ENCODE results near the gene CST3. TPM values are rescaled to one million over a fixed set of nuclear protein-coding genes. Genes with fewer than 3 reads are reported as not detected.

Gene CST3
- total and polyA plus RNA-seq, 2 donors (not counting 1 experiment from before 2014, with no cell fraction given), result 1.2 to 16.9 TPM

DNA sequence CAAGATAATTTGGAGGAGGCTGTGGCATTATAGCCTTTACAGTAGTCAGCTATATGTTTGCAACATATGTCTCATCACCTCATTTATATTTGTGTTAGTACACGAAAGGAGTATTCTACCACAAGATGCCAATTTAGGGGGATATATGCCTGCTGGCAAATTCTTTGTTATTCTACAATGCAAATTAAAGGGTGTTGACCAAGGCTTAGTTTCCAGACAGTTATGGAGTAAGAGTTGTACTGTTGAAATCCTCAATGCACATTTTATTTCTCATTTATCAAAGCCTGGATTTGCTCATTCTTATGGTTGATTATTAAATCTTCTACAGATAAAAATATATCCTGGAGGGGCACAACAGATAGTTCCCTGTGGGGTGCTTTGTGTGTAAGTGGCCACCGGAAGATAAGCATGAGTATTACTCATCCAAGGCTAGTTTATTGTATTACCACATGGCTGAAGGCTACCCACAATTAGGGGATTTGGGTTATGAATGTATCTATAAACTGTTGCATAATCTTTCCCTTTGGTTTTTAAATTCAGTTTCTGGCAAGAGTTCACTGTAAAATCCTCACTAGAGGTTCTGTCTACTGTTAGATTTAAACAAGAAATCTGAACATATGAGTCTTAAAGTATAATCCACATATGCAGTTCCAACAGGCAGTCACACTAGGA lies 41.0 kb downstream of the CST3 start:
- Histone ChIP-seq H3K79me2 (ENCODE audit: control insufficient read depth, insufficient read depth, low read length) (no peaks in the 10 kb centered on the region), H3K36me3 (replicated peaks in 1 of 2; ENCODE audit: control extremely low read depth in 1 of 2, control insufficient read depth in 1 of 2, extremely low read depth in 1 of 2, insufficient read depth in 2 of 2, low read length in 1 of 2) (no peaks in the 10 kb centered on the region), H4K20me1 (ENCODE audit: control insufficient read depth, insufficient read depth, low read length, poor library complexity, severe bottlenecking) (no peaks in the 10 kb centered on the region), H3K9me3 (ENCODE audit: control extremely low read depth in 1 of 3, control insufficient read depth in 2 of 3, insufficient read depth in 1 of 3, low read length in 2 of 3) (peaks cover 0 to 1% (median 0%) of the 10 kb centered on the region in 3 donors), H3K4me3 (ENCODE audit: control extremely low read depth in 1 of 5, extremely low read depth in 1 of 5, insufficient read depth in 1 of 5, low read depth in 2 of 5, low read length in 4 of 5) (no peak overlapping the region), H3K4me2 (replicated peaks; ENCODE audit: low read depth, low read length, poor library complexity, severe bottlenecking) (no peak overlapping the region), H3K27me3 (replicated peaks in 1 of 4; ENCODE audit: control extremely low read depth in 1 of 4, control insufficient read depth in 3 of 4, insufficient read depth in 4 of 4, low read length in 3 of 4) (no peaks in the 10 kb centered on the region), H3K27ac (ENCODE audit: low read length in 2 of 2) (no peak overlapping the region), H3K9ac (ENCODE audit: low read length) (no peak overlapping the region), H2AFZ (ENCODE audit: insufficient read depth, low read depth, low read length, poor library complexity, severe bottlenecking) (no peak overlapping the region), H3K4me1 (ENCODE audit: control insufficient read depth in 2 of 2, insufficient read depth in 2 of 2, low read length in 2 of 2) (no peaks in the 10 kb centered on the region)
- POLR2A ChIA-PET, result no interaction called here
- WGBS (ENCODE audit: insufficient coverage), result no CpG with 5 or more reads among the region's 2 CpGs
- ATAC-seq (ENCODE audit: low read depth) (no peak), DNase-seq (no peak)
- Mint-ChIP-seq H3K4me1 (no peaks in the 10 kb centered on the region), H3K9me3 (ENCODE audit: insufficient read depth) (no peaks in the 10 kb centered on the region), H3K27me3 (no peaks in the 10 kb centered on the region), H3K27ac (no peak overlapping the region), H3K4me3 (no peak overlapping the region)
- CTCF ChIA-PET, result no interaction called here
- intact Hi-C loops (cut with micrococcal nuclease), result no loop called here
- TF ChIP-seq, protein P1, sequence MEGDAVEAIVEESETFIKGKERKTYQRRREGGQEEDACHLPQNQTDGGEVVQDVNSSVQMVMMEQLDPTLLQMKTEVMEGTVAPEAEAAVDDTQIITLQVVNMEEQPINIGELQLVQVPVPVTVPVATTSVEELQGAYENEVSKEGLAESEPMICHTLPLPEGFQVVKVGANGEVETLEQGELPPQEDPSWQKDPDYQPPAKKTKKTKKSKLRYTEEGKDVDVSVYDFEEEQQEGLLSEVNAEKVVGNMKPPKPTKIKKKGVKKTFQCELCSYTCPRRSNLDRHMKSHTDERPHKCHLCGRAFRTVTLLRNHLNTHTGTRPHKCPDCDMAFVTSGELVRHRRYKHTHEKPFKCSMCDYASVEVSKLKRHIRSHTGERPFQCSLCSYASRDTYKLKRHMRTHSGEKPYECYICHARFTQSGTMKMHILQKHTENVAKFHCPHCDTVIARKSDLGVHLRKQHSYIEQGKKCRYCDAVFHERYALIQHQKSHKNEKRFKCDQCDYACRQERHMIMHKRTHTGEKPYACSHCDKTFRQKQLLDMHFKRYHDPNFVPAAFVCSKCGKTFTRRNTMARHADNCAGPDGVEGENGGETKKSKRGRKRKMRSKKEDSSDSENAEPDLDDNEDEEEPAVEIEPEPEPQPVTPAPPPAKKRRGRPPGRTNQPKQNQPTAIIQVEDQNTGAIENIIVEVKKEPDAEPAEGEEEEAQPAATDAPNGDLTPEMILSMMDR (IDR thresholded peaks at IDR 0.05), result no peak
- TF ChIP-seq EZH2 (IDR thresholded peaks at IDR 0.05; ENCODE audit: borderline replicate concordance, insufficient read depth, low read depth, low read length, poor library complexity, severe bottlenecking), result no peak

DNA sequence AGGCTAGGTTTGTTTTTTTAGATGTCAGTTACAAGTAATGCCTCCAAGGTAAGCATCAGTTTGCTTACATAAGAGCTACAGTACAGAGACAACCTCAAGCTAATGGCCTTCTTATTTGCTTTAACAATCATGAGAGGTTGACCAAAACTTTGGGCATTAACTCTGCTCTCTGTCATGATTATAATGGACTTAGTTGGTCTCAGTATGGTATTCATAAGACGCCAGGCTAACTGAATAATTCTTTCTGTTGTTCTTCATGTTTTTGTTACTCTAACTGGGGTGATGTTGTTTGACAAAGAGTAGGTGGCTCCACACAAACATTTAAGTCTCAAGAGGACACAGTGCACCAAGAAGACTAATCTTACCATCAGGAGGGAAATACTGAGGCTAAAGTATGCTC lies 41.8 kb downstream of the CST3 start:
- Histone ChIP-seq H3K27me3 (replicated peaks in 1 of 4; ENCODE audit: control extremely low read depth in 1 of 4, control insufficient read depth in 3 of 4, insufficient read depth in 4 of 4, low read length in 3 of 4) (no peaks in the 10 kb centered on the region), H3K9me3 (ENCODE audit: control extremely low read depth in 1 of 3, control insufficient read depth in 2 of 3, insufficient read depth in 1 of 3, low read length in 2 of 3) (peaks cover 0 to 1% (median 0%) of the 10 kb centered on the region in 3 donors), H3K36me3 (replicated peaks in 1 of 2; ENCODE audit: control extremely low read depth in 1 of 2, control insufficient read depth in 1 of 2, extremely low read depth in 1 of 2, insufficient read depth in 2 of 2, low read length in 1 of 2) (no peaks in the 10 kb centered on the region), H2AFZ (ENCODE audit: insufficient read depth, low read depth, low read length, poor library complexity, severe bottlenecking) (no peak overlapping the region), H3K9ac (ENCODE audit: low read length) (no peak overlapping the region), H3K4me3 (ENCODE audit: control extremely low read depth in 1 of 5, extremely low read depth in 1 of 5, insufficient read depth in 1 of 5, low read depth in 2 of 5, low read length in 4 of 5) (no peak overlapping the region), H3K4me1 (ENCODE audit: control insufficient read depth in 2 of 2, insufficient read depth in 2 of 2, low read length in 2 of 2) (no peaks in the 10 kb centered on the region), H3K27ac (ENCODE audit: low read length in 2 of 2) (no peak overlapping the region), H4K20me1 (ENCODE audit: control insufficient read depth, insufficient read depth, low read length, poor library complexity, severe bottlenecking) (no peaks in the 10 kb centered on the region), H3K79me2 (ENCODE audit: control insufficient read depth, insufficient read depth, low read length) (no peaks in the 10 kb centered on the region), H3K4me2 (replicated peaks; ENCODE audit: low read depth, low read length, poor library complexity, severe bottlenecking) (no peak overlapping the region)
- Mint-ChIP-seq H3K4me3 (no peak overlapping the region), H3K9me3 (ENCODE audit: insufficient read depth) (no peaks in the 10 kb centered on the region), H3K4me1 (no peaks in the 10 kb centered on the region), H3K27me3 (no peaks in the 10 kb centered on the region), H3K27ac (no peak overlapping the region)
- ATAC-seq (ENCODE audit: low read depth), result no peak
- ChIA-PET CTCF (no interaction called here), POLR2A (no interaction called here)
- TF ChIP-seq, protein P1 (IDR thresholded peaks at IDR 0.05), result no peak
- WGBS (ENCODE audit: insufficient coverage), result no CpG with 5 or more reads among the region's 1 CpG
- intact Hi-C loops (cut with micrococcal nuclease), result no loop called here
- no peak for DNase-seq

All from B cell (primary cell).